HG02610 (cell line): ENCODE measurements around the gene ZNF273.
"Not testable (repeated sequence)": the region's sequence is repeated elsewhere in the genome, so short reads cannot be mapped to it uniquely, and the experiment has no call there.

Experiments used
- ATAC-seq: cut with Tn5 transposase; IDR thresholded peaks from one replicate; pipeline ENCODE4 v1.9.1; 2021; ENCODE audit warnings: mild to moderate bottlenecking, moderate library complexity; ENCODE audit not compliant: unreplicated experiment

ZNF273 gene

DNA sequence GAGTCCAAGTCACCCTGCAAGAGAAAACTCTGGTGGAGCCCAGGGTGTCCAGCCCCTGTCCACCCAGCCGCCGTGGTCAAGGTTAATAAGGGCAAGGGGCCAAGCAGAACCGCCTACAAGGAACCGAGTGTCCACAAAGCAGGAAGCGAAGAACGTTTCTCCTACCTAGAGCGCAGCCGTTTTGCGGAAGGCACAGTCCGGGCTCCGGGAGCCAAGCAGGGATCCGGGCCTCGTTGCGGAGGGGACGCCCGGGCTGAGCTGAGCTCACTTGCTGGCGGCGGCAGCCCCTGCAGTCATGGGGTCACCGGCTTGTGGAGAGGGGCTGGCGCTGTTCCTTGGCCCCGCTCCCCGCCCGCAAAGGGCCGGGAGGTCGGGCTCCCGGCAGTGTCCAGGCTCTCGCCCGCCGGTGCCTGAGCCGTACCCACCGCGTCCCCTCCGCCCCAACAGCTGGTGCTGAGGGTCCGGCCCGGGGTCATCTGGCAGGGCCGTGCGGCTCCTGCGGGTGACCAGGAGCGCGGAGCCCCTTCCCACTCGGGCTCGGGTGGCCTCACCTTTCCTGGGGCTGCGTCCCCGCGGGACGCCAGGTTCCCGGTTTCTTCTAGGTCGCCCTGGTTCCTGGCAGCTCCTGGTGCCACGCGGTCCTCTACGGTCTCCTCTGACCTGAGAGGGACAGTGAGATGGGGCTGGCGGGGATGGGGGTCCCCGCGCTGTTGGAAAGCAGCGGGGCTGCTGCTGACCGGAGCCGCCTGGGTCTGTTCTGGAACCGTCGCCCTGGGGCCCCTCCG lies 14.0 kb upstream of the ZNF273 start:
- no peak for ATAC-seq

DNA sequence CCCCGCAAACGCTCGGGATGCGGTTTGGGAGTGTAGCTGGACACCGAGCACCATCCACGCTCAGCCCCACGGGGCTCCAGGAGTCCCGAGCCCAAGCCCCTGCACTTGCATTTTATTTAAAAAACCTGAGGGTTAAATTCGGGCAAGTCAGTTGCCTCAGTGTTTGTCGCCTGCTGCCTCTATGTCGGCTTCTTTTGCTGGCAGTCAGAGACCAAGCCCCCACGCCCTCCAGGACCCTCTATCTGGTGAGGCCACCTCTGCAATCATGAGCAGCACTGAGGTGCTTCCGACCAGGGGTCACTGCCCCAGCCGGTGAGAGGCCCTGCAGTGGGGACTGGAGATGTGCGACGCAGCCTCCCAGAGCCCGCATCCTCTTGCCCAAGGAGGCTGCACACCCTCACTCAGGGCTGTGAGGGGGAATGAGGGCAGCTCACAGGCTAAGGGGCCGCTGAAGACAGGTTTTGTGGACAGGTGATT lies 13.3 kb upstream of the ZNF273 start:
- no peak for ATAC-seq

DNA sequence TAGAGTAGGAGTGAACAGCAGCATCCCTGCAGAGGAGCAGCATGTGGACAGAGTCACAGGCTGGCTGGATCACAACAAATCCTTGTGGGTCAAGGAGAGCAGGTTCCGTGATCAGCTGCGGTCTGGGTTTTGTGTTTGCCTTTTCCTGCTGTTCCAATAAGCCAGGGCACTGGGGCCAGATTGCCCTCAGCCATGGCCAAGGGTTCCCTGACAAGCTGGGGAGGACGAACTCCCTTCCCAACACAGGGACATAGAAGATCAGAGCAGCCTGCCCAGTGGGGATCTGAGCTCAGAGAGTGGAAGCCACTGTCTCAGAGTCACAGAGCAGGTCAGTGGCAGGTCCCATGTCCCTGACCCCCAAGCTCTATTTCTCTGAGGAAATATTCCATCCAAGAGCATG lies 12.8 kb upstream of the ZNF273 start:
- not testable (repeated sequence) for ATAC-seq

DNA sequence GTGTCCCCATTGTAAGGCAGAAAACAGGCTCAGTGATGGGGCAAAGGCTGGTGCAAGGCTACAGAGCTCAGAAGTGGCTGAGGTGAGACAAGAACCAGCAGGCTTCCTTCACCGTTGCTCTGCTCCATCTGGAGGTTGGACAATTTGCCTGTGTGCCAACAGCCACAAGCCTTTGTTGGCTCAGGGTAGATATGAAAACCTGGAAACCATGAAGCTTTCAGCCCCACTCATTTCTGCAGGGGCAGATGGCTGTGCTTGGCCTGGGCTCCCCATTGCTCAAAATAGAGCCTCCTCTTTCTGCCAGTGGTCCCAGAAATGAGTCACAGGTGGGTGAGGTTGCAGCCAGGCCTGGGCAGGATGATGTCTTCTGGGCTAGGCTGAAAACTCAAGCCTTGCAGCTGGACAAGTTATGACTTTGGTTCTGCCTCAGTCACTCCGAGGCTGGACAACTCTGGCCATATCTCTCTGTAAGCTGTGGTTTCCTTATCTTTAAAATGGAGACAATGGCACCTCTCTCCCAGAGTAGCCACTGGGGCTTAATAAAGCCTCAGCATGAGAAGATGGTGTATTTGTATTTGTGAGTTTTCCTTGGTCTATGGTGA lies 12.2 kb upstream of the ZNF273 start:
- no peak for ATAC-seq

DNA sequence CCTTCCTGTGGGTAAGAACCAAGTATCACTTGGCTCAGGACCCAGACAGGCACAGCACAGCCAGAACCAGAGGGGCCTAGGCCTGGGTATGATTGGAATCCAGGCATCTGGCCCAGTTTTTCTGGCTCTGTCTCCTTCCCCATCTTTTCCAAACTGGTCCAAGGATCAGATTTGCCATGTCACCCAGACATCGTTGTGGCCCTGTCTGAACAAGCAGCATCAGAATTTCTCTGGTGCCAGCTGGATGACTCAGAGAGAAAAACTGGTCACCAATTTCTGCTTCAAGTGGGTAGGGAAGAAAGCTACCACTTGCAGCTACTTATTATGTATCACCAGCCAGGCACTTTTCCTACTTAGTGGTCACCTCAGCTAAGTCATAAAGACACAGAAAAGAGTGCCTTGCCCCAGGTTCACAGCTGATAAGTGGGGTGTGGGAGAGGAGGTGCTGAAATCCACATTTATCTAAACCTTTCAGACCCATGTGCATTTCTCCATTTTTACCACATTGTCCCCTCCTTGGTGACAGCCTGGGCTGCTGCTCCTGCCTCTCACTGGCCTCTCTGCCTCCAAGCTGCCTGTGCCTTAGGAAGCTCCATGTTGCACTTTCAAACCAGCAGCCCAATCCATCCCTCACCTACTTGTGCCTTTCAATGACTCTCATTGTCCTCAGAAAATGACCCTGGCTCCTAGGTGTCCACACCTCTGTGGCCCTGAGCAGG lies 11.6 kb upstream of the ZNF273 start:
- not testable (repeated sequence) for ATAC-seq

DNA sequence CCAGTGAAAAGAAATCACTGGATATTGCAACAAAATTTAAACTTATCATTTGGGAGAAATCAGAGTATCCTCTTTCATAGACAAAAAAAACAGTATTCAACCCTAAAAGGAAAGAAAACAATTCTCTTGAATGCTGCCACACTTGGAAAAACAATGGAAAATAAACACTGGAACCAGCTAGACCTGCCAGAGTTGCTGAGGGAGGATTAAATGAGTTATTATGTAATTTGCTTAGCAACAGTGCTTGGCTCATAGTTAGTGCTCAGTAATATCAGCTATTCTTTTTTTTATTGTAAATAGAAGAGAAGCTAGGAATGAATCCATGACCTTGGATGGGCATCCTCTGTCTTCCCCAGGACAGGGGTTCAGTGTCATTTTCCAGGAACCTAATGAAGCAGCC lies 11.0 kb upstream of the ZNF273 start:
- ATAC-seq, result no peak

DNA sequence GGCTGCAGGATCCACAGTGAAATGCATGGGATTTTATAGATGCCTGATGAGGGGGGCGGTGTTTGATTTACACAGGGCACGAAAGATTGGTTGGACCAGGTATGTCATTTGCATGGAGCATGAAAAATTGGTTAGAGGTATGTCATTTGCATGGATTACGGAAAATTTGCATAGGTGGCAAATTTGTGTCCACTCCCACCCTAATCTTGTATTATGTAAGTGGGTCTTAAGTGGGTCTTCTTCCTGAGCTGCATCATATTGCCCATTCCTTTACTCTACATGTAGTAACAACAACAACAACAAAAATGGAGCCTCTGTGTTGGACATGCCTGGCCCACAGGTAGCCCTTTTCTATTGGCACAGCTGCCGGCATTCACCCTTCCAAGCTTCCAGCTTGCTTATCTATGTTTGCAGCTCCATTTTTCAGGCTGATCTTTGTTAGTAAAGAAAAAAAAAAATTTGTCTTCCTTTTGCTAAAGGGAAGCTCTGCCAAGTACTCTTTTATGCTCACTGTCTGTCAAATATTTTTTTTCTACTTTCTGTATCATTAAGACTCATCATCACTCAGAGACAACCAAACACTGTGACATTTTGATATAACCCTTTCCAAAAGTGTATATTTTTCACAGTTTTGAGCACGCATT lies 10.3 kb upstream of the ZNF273 start:
- ATAC-seq, result no peak

DNA sequence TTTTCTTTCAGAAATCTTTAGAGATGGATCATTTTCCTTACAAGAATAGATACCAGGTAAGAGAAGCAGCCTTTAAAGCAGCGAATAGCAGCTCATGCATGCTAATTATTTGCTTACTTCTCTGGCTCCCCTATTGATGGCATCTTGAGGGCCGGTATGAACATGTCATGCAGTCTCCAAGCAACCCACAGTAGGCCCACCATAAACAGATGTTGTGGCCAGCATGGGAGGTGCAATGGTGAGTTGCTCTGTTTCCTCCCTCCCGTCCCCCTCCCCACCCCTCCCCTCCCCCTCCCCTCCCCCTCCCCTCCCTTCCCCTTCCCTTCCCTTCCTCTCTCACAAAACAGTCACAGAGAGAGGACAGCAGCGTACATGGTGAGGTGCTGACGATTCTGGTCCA lies 9.7 kb upstream of the ZNF273 start:
- no peak for ATAC-seq

DNA sequence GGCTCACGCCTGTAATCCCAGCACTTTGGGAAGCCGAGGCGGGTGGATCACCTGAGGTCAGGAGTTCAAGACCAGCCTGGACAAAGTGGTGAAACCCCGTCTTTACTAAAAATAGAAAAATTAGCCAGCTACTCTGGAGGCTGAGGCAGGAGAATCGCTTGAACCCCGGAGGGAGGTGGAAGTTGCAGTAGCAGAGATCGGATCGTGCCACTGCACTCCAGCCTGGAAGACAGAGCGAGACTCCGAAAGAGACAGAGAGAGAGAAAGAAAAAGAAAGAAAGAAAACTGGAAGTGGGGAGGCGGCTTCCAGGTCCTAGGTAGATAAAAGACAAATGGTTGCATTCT lies 640 bp upstream of the ZNF273 start:
- ATAC-seq, result not testable (repeated sequence)

DNA sequence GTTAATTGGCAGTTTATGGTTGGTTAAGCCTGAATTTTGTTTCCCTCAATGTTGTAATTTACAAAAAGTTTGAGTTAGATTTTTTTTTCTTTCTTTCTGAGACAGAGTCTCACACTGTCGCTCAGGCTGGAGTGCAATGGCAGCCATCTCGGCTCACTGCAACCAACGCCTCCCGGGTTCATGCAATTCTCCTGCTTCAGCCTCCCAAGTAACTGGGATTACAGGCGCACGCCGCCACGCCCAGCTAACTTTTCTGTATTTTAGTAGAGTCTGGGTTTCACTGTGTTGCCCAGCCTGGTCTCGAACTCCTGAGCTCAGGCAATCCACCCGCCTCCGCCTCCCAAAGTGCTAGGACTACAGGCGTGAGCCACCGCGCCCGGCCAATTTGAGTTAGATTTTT lies 935 bp downstream of the ZNF273 start:
- ATAC-seq, result no peak

DNA sequence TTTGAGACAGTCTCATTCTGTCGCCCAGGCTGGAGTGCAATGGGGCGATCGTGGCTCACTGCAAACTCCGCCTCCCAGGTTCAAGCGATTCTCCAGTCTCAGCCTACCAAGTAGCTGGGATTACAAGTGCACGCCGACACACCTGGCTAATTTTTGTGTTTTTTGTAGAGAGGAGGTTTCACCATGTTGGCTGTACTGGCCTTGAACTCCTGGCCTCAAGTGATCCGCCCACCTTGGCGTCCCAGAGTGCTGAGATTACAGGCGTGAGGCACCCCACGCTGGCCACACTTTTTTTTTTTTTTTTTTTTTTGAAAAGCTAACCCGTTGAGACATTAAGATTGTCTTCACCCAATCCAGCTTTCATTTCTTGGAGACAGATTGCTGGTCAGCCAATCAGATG lies 2.1 kb downstream of the ZNF273 start:
- no peak for ATAC-seq

DNA sequence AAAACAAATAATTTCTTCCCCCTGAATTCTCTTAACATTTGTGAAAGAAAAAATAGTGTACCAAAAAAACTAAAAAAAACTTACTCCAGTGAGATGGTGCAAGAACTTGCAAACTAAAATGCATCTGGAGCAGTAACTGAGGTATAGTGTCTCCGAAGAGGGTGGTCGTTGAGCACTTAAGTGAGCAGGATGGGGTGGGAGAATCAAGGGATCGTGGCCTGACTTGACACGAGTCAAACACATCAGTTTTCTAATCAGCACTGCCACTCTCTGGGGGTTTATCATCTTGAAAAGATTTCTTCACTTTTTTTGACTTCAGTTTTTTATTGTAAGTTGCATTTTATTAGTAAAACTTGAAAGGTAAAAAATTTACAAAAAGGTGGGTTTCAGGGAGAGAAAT lies 2.5 kb downstream of the ZNF273 start:
- ATAC-seq, result no peak

DNA sequence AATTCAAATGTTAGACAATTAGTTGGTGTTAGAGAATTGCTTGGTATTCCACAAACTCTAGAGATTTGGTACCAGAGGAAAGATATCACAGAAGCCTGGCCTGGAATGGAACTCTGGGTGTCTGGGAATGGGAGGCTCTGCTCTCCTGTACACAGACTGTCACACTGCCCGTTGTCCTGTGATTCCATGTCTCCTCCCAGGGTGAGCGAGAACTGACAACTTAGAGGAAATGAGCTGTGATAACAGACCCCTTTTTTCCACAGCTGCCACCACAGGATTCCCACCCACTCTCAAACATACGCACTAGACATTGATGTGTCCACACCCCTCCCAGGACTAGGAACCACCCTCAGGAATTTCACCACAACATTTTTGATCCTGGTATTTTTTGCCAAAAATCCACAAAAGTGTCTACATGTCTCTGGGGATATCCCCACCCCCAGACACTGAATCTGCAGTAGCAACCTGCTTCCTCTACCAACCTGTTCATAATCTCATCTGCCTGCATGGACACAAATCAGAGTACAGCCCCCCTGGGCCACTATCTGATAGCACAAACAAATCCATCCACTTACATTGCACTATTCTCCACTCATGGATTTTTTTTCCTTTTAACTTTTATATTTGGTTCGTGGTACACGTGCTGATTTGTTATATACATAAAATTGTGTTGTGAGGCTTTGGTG lies 4.7 kb downstream of the ZNF273 start:
- ATAC-seq, result no peak

DNA sequence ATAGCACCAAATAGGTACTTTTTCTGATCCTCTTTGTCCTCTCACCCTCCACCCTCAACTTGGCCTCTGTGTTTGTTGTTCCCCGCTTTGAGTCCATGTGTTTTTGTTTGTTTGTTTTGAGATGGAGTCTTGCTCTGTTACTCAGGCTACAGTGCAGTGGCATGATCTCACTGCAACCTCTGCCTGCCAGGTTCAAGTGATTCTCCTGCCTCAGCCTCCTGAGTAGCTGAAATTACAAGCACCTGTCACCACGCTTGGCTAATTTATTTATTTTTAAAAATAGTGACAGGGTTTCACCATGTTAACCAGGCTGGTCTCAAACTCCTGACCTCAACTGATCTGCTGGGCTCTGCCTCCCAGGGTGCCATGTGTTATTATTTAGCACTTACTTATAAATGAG lies 5.3 kb downstream of the ZNF273 start:
- no peak for ATAC-seq

DNA sequence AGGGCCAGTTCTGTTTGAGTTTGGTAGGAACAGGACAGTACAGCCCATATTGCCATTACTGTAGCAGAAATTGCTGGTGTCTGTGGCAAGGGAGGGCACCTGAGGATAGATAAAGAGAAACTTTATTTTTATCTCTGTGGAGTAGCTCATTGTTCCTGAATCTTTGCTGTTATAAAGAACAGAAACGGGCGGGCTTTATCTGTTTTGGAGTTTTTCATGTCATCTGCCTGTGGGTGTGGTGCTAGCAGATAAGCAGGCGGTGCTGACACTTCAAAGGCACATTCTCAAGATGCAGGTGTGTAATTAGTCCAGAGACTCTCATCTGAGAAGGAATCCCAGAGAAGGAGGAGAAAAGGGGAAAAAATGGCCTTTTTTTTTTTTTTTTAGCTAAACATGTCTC lies 11.5 kb downstream of the ZNF273 start:
- no peak for ATAC-seq

DNA sequence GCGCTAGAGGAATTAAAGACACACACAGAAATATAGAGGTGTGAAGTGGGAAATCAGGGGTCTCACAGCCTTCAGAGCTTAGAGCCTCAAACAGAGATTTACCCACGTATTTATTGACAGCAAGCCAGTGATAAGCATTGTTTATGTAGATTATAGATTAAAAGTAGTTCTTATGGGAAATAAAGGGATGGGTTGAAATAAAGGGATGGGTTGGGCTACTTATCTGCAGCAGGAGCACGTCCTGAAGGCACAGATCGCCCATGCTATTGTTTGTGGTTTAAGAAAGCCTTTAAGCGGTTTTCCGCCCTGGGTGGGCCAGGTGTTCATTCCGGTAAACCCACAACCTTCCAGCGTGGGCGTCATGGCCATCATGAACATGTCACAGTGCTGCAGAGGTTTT lies 12.2 kb downstream of the ZNF273 start:
- not testable (repeated sequence) for ATAC-seq

DNA sequence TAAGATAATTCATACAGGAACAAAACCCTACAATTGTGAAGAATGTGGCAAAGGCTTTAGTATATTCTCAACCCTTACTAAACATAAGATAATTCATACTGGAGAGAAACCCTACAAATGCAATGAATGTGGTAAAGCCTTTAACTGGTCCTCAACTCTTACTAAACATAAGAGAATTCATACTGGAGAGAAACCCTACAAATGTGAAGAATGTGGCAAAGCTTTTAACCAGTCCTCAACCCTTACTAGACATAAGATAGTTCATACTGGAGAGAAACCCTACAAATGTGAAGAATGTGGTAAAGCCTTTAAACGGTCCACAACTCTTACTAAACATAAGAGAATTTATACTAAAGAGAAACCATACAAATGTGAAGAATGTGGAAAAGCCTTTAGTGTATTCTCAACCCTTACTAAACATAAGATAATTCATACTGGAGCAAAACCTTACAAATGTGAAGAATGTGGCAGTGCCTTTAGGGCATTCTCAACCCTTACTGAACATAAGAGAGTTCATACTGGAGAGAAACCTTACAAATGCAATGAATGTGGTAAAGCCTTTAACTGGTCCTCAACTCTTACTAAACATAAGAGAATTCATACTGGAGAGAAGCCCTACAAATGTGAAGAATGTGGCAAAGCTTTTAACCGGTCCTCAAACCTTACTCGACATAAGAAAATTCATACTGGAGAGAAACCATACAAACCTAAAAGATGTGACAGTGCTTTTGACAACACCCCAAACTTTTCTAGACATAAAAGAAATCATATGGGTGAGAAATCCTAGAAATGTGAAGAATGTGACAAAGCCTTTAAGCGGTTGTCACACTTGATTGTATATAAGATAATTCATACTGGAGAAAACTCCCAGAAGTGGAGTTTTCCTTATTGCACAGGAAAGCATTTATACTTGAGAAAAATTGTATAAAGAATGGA lies 25.4 kb downstream of the ZNF273 start:
- ATAC-seq, result not testable (repeated sequence)

DNA sequence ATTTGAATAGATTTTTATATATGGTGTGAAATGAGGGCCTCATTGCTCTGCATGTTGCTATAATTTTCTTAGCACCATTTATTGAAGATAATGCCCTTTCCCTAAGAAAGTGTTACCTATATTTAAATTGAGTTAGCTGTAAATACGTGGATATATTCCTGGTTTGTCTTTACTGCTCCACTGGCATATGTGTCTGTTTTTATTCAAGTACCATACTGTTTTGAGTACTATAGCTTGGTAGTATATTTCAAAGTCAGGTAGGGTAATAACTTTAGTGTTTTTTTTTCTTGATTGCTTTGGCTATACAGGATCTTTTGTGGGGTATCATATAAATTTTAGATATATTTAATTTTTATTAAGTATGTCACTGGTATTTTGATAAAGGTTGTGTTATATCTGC lies 31.4 kb downstream of the ZNF273 start:
- ATAC-seq, result no peak

DNA sequence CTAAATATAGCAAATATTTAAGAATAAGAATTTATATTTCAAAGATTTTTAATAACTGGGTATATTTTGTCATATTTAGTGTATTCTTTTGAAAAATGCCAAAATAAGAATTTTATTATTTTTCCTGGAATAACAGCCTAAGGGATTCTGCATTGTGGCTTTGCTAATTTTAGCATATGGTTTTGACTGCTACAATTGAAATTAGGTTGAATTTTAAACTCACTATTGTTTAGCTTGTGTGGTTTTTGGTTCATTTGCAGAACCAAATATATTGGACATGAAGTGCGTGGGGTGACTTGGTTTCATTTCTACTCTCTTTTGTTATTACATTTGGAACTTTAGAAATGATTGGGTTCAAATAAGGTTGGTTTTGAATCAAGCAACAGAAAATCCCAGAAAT lies 35.5 kb downstream of the ZNF273 start:
- ATAC-seq, result no peak

DNA sequence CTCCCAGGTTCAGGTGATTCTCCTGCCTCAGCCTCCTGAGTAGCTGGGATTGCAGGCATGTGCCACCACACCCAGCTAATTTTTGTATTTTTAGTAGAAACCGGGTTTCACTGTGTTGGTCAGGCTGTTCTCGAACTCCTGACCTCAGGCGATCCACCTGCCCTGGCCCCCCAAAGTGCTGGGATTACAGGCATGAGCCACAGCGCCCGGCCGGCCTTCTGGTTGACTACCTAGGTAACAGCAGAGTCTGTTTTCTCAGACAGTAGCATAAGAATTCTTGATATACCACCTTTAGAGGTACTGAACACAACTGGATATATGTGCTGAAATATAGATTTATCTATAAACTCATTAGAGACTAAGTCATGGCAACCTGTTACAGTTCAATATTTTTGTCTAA lies 36.9 kb downstream of the ZNF273 start:
- ATAC-seq, result not testable (repeated sequence)
